HG03103 (cell line): ENCODE measurements around the gene NPDC1.

Source experiments
- ATAC-seq: cut with Tn5 transposase; IDR thresholded peaks from one replicate; pipeline ENCODE4 v1.9.1; 2021; ENCODE audit warnings: low read depth; ENCODE audit not compliant: unreplicated experiment

The NPDC1 gene

GRCh38 chr9:137058521-137059234, 12.7 kb upstream of the NPDC1 start:
- no peak for ATAC-seq

- no peak for ATAC-seq
Measured at GRCh38 chr9:137057545-137057944, 11.6 kb upstream of the NPDC1 start.

GRCh38 chr9:137056739-137057415, 10.9 kb upstream of the NPDC1 start:
- ATAC-seq = no peak

- no peak for ATAC-seq
Measured at GRCh38 chr9:137055385-137056364, 9.7 kb upstream of the NPDC1 start.

GRCh38 chr9:137054932-137055384, 9.0 kb upstream of the NPDC1 start:
- no peak for ATAC-seq

- no peak for ATAC-seq
Measured at GRCh38 chr9:137053944-137054931, 8.3 kb upstream of the NPDC1 start, which contains the start of gene ENTPD2. TSS of gene ENTPD2 (minus strand) at chr9:137054061. CDS start at chr9:137053997, 64 bp downstream.

- ATAC-seq = no peak
Measured at GRCh38 chr9:137052998-137053943, 7.3 kb upstream of the NPDC1 start.

- no peak for ATAC-seq
Measured at GRCh38 chr9:137052293-137052692, 6.3 kb upstream of the NPDC1 start.

GRCh38 chr9:137051145-137051724, 5.3 kb upstream of the NPDC1 start:
- no peak for ATAC-seq

- no peak for ATAC-seq
Measured at GRCh38 chr9:137050570-137050969, 4.6 kb upstream of the NPDC1 start.

GRCh38 chr9:137049544-137050449, 3.8 kb upstream of the NPDC1 start:
- ATAC-seq = no peak

- ATAC-seq = no peak
Measured at GRCh38 chr9:137048655-137049543, 2.9 kb upstream of the NPDC1 start.

- ATAC-seq = no peak
Measured at GRCh38 chr9:137045294-137046087, 486 bp downstream of the NPDC1 start.

GRCh38 chr9:137044502-137045177, 1.3 kb downstream of the NPDC1 start:
- ATAC-seq = no peak

GRCh38 chr9:137044037-137044436, 1.9 kb downstream of the NPDC1 start:
- no peak for ATAC-seq
